H1 (cell line): ENCODE measurements around the gene FGD5. TPM values are rescaled to one million over a fixed set of nuclear protein-coding genes. Genes with fewer than 3 reads are reported as not detected.

Experiments
- CTCF ChIA-PET: fragments of 300-600 bp; sonication (Branson Sonifier 250); formaldehyde crosslinking; loops from one replicate; lab custom pipeline; 2021; ENCODE audit not compliant: partially characterized antibody; lab: Charles Lee
- POLR2A ChIA-PET: fragments of 300-600 bp; sonication (Branson Sonifier 250); formaldehyde crosslinking; loops from one replicate; lab custom pipeline; 2021; ENCODE audit warnings: inconsistent platforms; ENCODE audit not compliant: partially characterized antibody; lab: Charles Lee
- DNase-seq, 2 experiments: peaks; one replicate each; pipeline versions ENCODE4 v3.0.0 to v3.0.0-alpha.2; 2010 to 2022; ENCODE audit warnings: low spot score in 2 of 2, low read depth in 1 of 2, mixed read lengths in 1 of 2
- FAIRE-seq: peaks from 2 replicates; lab custom pipeline; 2011; peaks lifted over from hg19 to GRCh38; lab: Jason Lieb, UNC
- H2AFZ ChIP-seq: 2 replicates; pipeline ENCODE4 v1.8.1; 2012; ENCODE audit warnings: low read length, inconsistent platforms
- H2AK5ac ChIP-seq: 2 replicates; pipeline ENCODE4 v1.6.1; 2013; ENCODE audit warnings: low read depth, low read length
- H2BK120ac ChIP-seq: replicated peaks from 2 replicates; pipeline ENCODE3; 2013; ENCODE audit warnings: low read depth, low read length, inconsistent platforms
- H2BK12ac ChIP-seq: 2 replicates; pipeline ENCODE4 v1.6.1; 2013; ENCODE audit warnings: low read depth, low read length
- H2BK15ac ChIP-seq: 2 replicates; pipeline ENCODE4 v1.6.1; 2013; ENCODE audit warnings: low read length
- H2BK20ac ChIP-seq: 2 replicates; pipeline ENCODE4 v1.6.1; 2013; ENCODE audit warnings: low read length
- H2BK5ac ChIP-seq: 2 replicates; pipeline ENCODE4 v1.6.1; 2013; ENCODE audit warnings: low read depth, low read length
- H3K14ac ChIP-seq: 2 replicates; pipeline ENCODE4 v1.6.1; 2013; ENCODE audit warnings: inconsistent platforms; ENCODE audit not compliant: insufficient read length
- H3K18ac ChIP-seq: 2 replicates; pipeline ENCODE4 v1.6.1; 2013; ENCODE audit warnings: low read length; ENCODE audit errors: extremely low read depth
- H3K23ac ChIP-seq: 2 replicates; pipeline ENCODE4 v1.6.1; 2013; ENCODE audit warnings: inconsistent platforms; ENCODE audit not compliant: insufficient read length
- H3K23me2 ChIP-seq: 2 replicates; pipeline ENCODE4 v1.6.1; 2013; ENCODE audit warnings: low read depth, low read length
- H3K27ac ChIP-seq: 2 replicates; pipeline ENCODE4 v1.6.1; 2011; ENCODE audit warnings: low read depth, low read length, inconsistent platforms
- H3K27me3 ChIP-seq, 4 experiments: replicated peaks in 1 of 4; 1 replicate in 1 of 4; 2 replicates in 3 of 4; pipeline versions ENCODE4 v1.6.1 to v1.8.1; 2011 to 2013; ENCODE audit warnings: low read length in 3 of 4, mild to moderate bottlenecking in 3 of 4, inconsistent platforms in 2 of 4, mixed read lengths in 2 of 4, moderate library complexity in 1 of 4; ENCODE audit not compliant: control insufficient read depth in 3 of 4, insufficient read depth in 3 of 4; ENCODE audit errors: extremely low read depth in 1 of 4
- H3K36me3 ChIP-seq, 4 experiments: 2 replicates each; pipeline versions ENCODE4 v1.6.1 to v1.8.1; 2011 to 2013; ENCODE audit warnings: mild to moderate bottlenecking in 4 of 4, low read length in 3 of 4, moderate library complexity in 2 of 4, control low read depth in 1 of 4, inconsistent platforms in 1 of 4; ENCODE audit not compliant: insufficient read depth in 4 of 4, control insufficient read depth in 2 of 4
- H3K4ac ChIP-seq: replicated peaks from 2 replicates; pipeline ENCODE3; 2013; ENCODE audit warnings: low read length, low read depth, mixed read lengths, inconsistent platforms; ENCODE audit not compliant: insufficient read length
- H3K4me1 ChIP-seq, 4 experiments: replicated peaks in 1 of 4; 1 replicate in 1 of 4; 2 replicates in 3 of 4; pipeline versions ENCODE4 v1.6.1 to v1.8.1; 2011 to 2013; ENCODE audit warnings: low read length in 3 of 4, inconsistent platforms in 2 of 4, mixed read lengths in 1 of 4; ENCODE audit not compliant: insufficient read depth in 4 of 4, control insufficient read depth in 3 of 4
- H3K4me2 ChIP-seq, 2 experiments: 2 replicates each; pipeline versions ENCODE4 v1.6.1 to v1.8.1; 2011 to 2013; ENCODE audit warnings: low read depth in 2 of 2, low read length in 2 of 2, control low read depth in 1 of 2, inconsistent platforms in 1 of 2, mild to moderate bottlenecking in 1 of 2; ENCODE audit not compliant: insufficient read depth in 1 of 2
- H3K4me3 ChIP-seq, 4 experiments: fragments of 200-600, 300-600 bp in 1 of 4; sonication (generic), shearing (Covaris generic), sonication (Bioruptor Twin) in 1 of 4; 2 replicates each; pipeline versions ENCODE4 v1.5.1 to v1.8.1; 2011 to 2016; ENCODE audit warnings: low read length in 4 of 4, low read depth in 3 of 4, control low read depth in 2 of 4, inconsistent platforms in 2 of 4, mild to moderate bottlenecking in 2 of 4, mixed read lengths in 1 of 4, moderate library complexity in 1 of 4; ENCODE audit not compliant: insufficient read depth in 2 of 4; ENCODE audit errors: extremely low read depth in 1 of 4
- H3K56ac ChIP-seq: replicated peaks from 2 replicates; pipeline ENCODE3; 2013; ENCODE audit warnings: low read depth, mild to moderate bottlenecking, mixed read lengths, low read length, inconsistent platforms; ENCODE audit not compliant: insufficient read length
- H3K79me1 ChIP-seq: 2 replicates; pipeline ENCODE4 v1.6.1; 2013; ENCODE audit warnings: low read depth, low read length, control low read depth
- H3K79me2 ChIP-seq, 2 experiments: 2 replicates each; pipeline versions ENCODE4 v1.6.1 to v1.8.1; 2012 to 2013; ENCODE audit warnings: low read length in 2 of 2, mild to moderate bottlenecking in 2 of 2, inconsistent platforms in 1 of 2; ENCODE audit not compliant: insufficient read depth in 2 of 2, control insufficient read depth in 1 of 2
- H3K9ac ChIP-seq, 4 experiments: replicated peaks in 1 of 4; 1 replicate in 1 of 4; 2 replicates in 3 of 4; pipeline versions ENCODE4 v1.6.1 to v1.8.1; 2011 to 2013; ENCODE audit warnings: low read depth in 3 of 4, low read length in 3 of 4, control low read depth in 2 of 4, mild to moderate bottlenecking in 2 of 4, moderate library complexity in 2 of 4, inconsistent platforms in 1 of 4; ENCODE audit errors: extremely low read depth in 1 of 4
- H3K9me3 ChIP-seq, 2 experiments: 2 replicates each; pipeline versions ENCODE4 v1.6.1 to v1.8.1; 2012 to 2013; ENCODE audit warnings: mild to moderate bottlenecking in 2 of 2, moderate library complexity in 2 of 2, control low read depth in 1 of 2, inconsistent platforms in 1 of 2, low read depth in 1 of 2, low read length in 1 of 2, mixed read lengths in 1 of 2; ENCODE audit not compliant: insufficient read depth in 2 of 2
- H4K20me1 ChIP-seq, 2 experiments: replicated peaks in 1 of 2; 2 replicates each; pipeline versions ENCODE3 to v1.8.1; 2011 to 2013; ENCODE audit warnings: inconsistent platforms in 2 of 2, low read length in 2 of 2, mild to moderate bottlenecking in 1 of 2; ENCODE audit not compliant: insufficient read depth in 2 of 2, control insufficient read depth in 1 of 2
- H4K5ac ChIP-seq: 2 replicates; pipeline ENCODE4 v1.6.1; 2013; ENCODE audit warnings: low read length, low read depth, mixed read lengths, inconsistent platforms; ENCODE audit not compliant: insufficient read length
- H4K8ac ChIP-seq: 2 replicates; pipeline ENCODE4 v1.8.0; 2013; ENCODE audit warnings: mild to moderate bottlenecking, moderate library complexity, low read length, inconsistent platforms; ENCODE audit not compliant: insufficient read depth; ENCODE audit errors: extremely low read depth
- H4K91ac ChIP-seq: replicated peaks from 2 replicates; pipeline ENCODE3; 2013; ENCODE audit warnings: low read length, mixed read lengths, inconsistent platforms; ENCODE audit not compliant: insufficient read length
- ATF3 ChIP-seq: IDR thresholded peaks from 2 replicates; pipeline ENCODE4 v1.6.1; 2011; ENCODE audit warnings: low read depth, mild to moderate bottlenecking, low read length; ENCODE audit not compliant: insufficient read depth
- CEBPB ChIP-seq: IDR thresholded peaks from 2 replicates; pipeline ENCODE4 v1.6.1; 2012; ENCODE audit warnings: low read depth, low read length
- CREB1 ChIP-seq: IDR thresholded peaks from 2 replicates; pipeline ENCODE4 v1.6.1; 2012; ENCODE audit warnings: inconsistent platforms
- EGR1 ChIP-seq: IDR thresholded peaks from 2 replicates; pipeline ENCODE4 v1.6.1; 2011; ENCODE audit warnings: low read depth, low read length, borderline replicate concordance
- GTF2F1 ChIP-seq: IDR thresholded peaks from 2 replicates; pipeline ENCODE4 v1.6.1; 2012; ENCODE audit warnings: low read depth, low read length, improper control_type of control experiment, borderline replicate concordance
- JUN ChIP-seq: IDR thresholded peaks from 2 replicates; pipeline ENCODE4 v1.6.1; 2011; ENCODE audit warnings: low read depth, mild to moderate bottlenecking, improper control_type of control experiment, low read length
- KDM4A ChIP-seq: IDR thresholded peaks from one replicate; pipeline ENCODE4 v1.7.1; 2012; ENCODE audit warnings: low read depth, mild to moderate bottlenecking, moderate library complexity, low read length, inconsistent platforms; ENCODE audit not compliant: severe bottlenecking
- RBBP5 ChIP-seq: IDR thresholded peaks from 2 replicates; pipeline ENCODE4 v1.7.1; 2012; ENCODE audit warnings: low read depth, mild to moderate bottlenecking, inconsistent platforms, low read length, moderate library complexity, borderline replicate concordance
- SP2 ChIP-seq: IDR thresholded peaks from 2 replicates; pipeline ENCODE4 v1.6.1; 2012; ENCODE audit warnings: mild to moderate bottlenecking, low read length, inconsistent platforms
- SP4 ChIP-seq: IDR thresholded peaks from 2 replicates; pipeline ENCODE4 v1.6.1; 2012; ENCODE audit warnings: low read length, inconsistent platforms
- TAF1 ChIP-seq: IDR thresholded peaks from 2 replicates; pipeline ENCODE4 v1.6.1; 2011; ENCODE audit warnings: mild to moderate bottlenecking, low read depth, low read length
- TCF12 ChIP-seq: IDR thresholded peaks from 2 replicates; pipeline ENCODE4 v1.6.1; 2011; ENCODE audit warnings: low read depth, mild to moderate bottlenecking, low read length
- WGBS, 2 experiments: shearing (Covaris generic) in 1 of 2; methylation state at CpG; one replicate each; pipeline versions ENCODE4 v1.1.6 to v1.1.7; 2013 to 2015; ENCODE audit warnings: low lambda C conversion rate in 2 of 2, mixed read lengths in 2 of 2, inconsistent platforms in 1 of 2, low coverage in 1 of 2, missing lambda C conversion rate in 1 of 2; ENCODE audit not compliant: insufficient replicate concordance in 2 of 2, insufficient coverage in 1 of 2, insufficient read length in 1 of 2; ENCODE audit errors: extremely low coverage in 1 of 2, missing lambda C conversion rate in 1 of 2; 5-methylcytosine and 5-hydroxymethylcytosine counted together
- polyA plus RNA-seq, 7 experiments: library from polyadenylated mRNA; depleted of rRNA in 3 of 7; stranded (reverse) in 5 of 7; unstranded in 2 of 7; fragments of >200 nt in 5 of 7; fragments of 200-250 nt in 2 of 7; gene quantifications; 1 replicate in 5 of 7; 2 replicates in 1 of 7; 4 replicates in 1 of 7; pipeline versions ENCODE4 v1.2.1 to v1.2.3, GENCODE V29; 2011 to 2013; ENCODE audit warnings: missing spikeins in 2 of 7, mixed read lengths in 2 of 7
- total RNA-seq: library from RNA; stranded (reverse); fragmentation: NEBNext Ultra II Directional; extraction: Animal tissue kit (Norgen Biotek cat#: 25700); gene quantifications from 2 replicates; pipeline ENCODE4 v1.2.1, GENCODE V29; 2021

FGD5 gene
- total and polyA plus RNA-seq, 2 of the 8 experiments (the other 6 are each of a cell fraction or from before 2014, with no cell fraction given), result 4.7 to 14.3 TPM

- no peak overlapping the region for H4K91ac ChIP-seq
- no peak overlapping the region for H2BK20ac ChIP-seq
- peaks cover 8 to 10% of the 10 kb centered on the region in 2 experiments for H4K20me1 ChIP-seq
- H3K9ac ChIP-seq, result no peak overlapping the region
- POLR2A ChIA-PET, result no interaction called here
- peaks cover 0 to 12% (median 3%) of the 10 kb centered on the region in 4 experiments; a peak in 3 of 8 replicates for H3K36me3 ChIP-seq
- no peak overlapping the region for H2BK15ac ChIP-seq
- no peak overlapping the region for H3K14ac ChIP-seq
- H2AFZ ChIP-seq, result no peak overlapping the region
- H4K8ac ChIP-seq, result no peak overlapping the region
- H3K23ac ChIP-seq, result no peak overlapping the region
- no peaks in the 10 kb centered on the region for H3K27me3 ChIP-seq
- H3K4ac ChIP-seq, result no peak overlapping the region
- no peak overlapping the region for H2BK5ac ChIP-seq
- H2BK12ac ChIP-seq, result no peak overlapping the region
- 84% methylated on average over 2 of the region's 2 CpGs; no CpG with 5 or more reads in 1 of the 2 experiments for WGBS, 2 experiments
- H4K5ac ChIP-seq, result no peak overlapping the region
- no peak for DNase-seq
- H3K4me1 ChIP-seq, result no peaks in the 10 kb centered on the region; a peak in 1 of 7 replicates
- no peak overlapping the region for H3K4me2 ChIP-seq
- no peak overlapping the region for H3K4me3 ChIP-seq
- H3K27ac ChIP-seq, result no peak overlapping the region
- CTCF ChIA-PET, result no interaction called here
- H3K79me1 ChIP-seq, result no peaks in the 10 kb centered on the region; the same call in 1 of the 2 replicates
- H3K9me3 ChIP-seq, result no peaks in the 10 kb centered on the region
- peaks cover 0 to 94% of the 10 kb centered on the region in 2 experiments; a peak in 3 of 4 replicates for H3K79me2 ChIP-seq
- no peak for FAIRE-seq
- no peak overlapping the region for H2AK5ac ChIP-seq
- no peak overlapping the region for H3K18ac ChIP-seq
- H3K23me2 ChIP-seq, result no peaks in the 10 kb centered on the region
- no peak overlapping the region for H3K56ac ChIP-seq
- H2BK120ac ChIP-seq, result no peak overlapping the region
- TF ChIP-seq CEBPB, result no peak
- no peak for TF ChIP-seq TCF12
- TF ChIP-seq JUN, result no peak
- TF ChIP-seq RBBP5, result no peak
- no peak for TF ChIP-seq KDM4A
- no peak for TF ChIP-seq CREB1
- TF ChIP-seq TAF1, result no peak
- TF ChIP-seq SP4, result no peak
- no peak for TF ChIP-seq ATF3
- TF ChIP-seq GTF2F1, result no peak
- no peak for TF ChIP-seq SP2
- no peak for TF ChIP-seq EGR1
Observed at GRCh38 chr3:14959359-14959943, 140.7 kb downstream of the FGD5 start.
